GM19193 (cell line): ENCODE measurements around the gene PKD2.

ENCODE experiments used
- POLR2A ChIP-seq: IDR thresholded peaks from 4 replicates; pipeline ENCODE4 v1.6.1; 2011; ENCODE audit not compliant: insufficient read depth, insufficient read length; ENCODE audit errors: extremely low read depth

Gene PKD2

GRCh38 chr4:88037936-88038335 lies 30.5 kb downstream of the PKD2 start:
- no peak for TF ChIP-seq POLR2A

DNA sequence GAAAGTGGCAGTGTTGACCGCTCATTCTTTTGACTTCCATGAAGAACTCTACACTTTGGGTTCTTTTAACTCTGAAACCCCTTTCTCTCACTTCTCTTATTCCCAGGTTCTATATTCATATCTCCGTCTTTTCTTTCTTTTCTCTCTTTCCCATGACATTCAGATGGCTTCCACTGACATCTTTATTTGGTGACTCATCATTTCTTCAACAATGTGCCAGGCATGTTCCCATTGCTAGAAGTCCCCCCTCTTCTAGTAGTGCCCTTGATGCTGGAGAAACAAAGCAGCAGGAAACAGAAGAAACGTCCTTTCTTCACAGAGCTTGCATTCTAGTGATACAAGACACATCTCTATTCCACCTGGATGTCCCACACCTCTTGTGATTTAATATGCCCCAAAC lies 33.3 kb downstream of the PKD2 start:
- TF ChIP-seq POLR2A, result no peak

DNA sequence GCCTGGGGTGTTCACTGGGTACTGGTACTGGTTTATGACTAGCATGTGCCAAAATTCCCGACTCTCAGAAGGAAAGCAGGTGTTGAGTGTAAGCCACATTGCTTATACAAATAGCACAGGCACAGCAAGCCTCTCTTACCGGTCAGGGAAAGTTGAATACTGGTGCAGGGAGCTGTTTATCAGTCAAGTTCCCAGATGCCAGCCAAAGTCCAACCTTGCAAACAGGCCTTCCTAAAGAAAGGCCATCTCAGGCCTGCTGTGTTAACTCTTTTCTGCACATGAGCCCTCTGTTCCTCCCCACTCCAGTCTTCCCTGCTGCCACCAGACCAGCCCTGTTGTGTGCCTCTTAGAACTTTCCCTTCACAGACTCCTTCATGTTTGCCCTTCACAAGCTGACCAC lies 34.2 kb downstream of the PKD2 start:
- TF ChIP-seq POLR2A, result no peak

GRCh38 chr4:88043001-88043400 lies 35.6 kb downstream of the PKD2 start:
- no peak for TF ChIP-seq POLR2A

GRCh38 chr4:88043586-88044340 lies 36.3 kb downstream of the PKD2 start:
- TF ChIP-seq POLR2A, result no peak

- no peak for TF ChIP-seq POLR2A
Measured at GRCh38 chr4:88045021-88045420, 37.6 kb downstream of the PKD2 start.

- TF ChIP-seq POLR2A, result no peak
Measured at GRCh38 chr4:88054229-88054628, 46.8 kb downstream of the PKD2 start.

- TF ChIP-seq POLR2A, result no peak
Measured at GRCh38 chr4:88054901-88055300, 47.5 kb downstream of the PKD2 start.

- no peak for TF ChIP-seq POLR2A
Measured at GRCh38 chr4:88058295-88058694, 50.9 kb downstream of the PKD2 start.

GRCh38 chr4:88059766-88060165 lies 52.3 kb downstream of the PKD2 start:
- TF ChIP-seq POLR2A, result no peak

GRCh38 chr4:88060431-88060830 lies 53.0 kb downstream of the PKD2 start:
- TF ChIP-seq POLR2A, result no peak

DNA sequence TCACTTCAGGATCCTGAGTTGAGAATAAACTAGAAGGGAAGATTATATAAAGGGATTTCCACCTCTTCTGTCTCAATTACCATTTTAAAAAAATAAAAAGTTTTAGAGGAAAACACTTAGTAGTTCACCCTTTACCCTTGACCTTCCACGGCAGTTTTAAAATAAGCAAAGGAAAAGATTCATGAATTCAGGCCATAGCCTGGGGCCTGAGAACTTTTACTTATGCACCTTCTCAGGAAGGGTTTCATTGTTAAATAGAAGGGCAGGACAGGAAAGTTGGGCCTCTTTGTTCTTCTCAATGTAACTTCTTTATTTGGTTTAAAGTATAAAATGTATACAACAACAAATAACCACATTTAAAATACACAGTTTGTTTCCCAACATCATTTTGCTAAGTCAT lies 54.9 kb downstream of the PKD2 start:
- TF ChIP-seq POLR2A, result no peak

GRCh38 chr4:88062843-88063242 lies 55.4 kb downstream of the PKD2 start:
- no peak for TF ChIP-seq POLR2A

GRCh38 chr4:88063634-88064296 lies 56.3 kb downstream of the PKD2 start:
- no peak for TF ChIP-seq POLR2A

DNA sequence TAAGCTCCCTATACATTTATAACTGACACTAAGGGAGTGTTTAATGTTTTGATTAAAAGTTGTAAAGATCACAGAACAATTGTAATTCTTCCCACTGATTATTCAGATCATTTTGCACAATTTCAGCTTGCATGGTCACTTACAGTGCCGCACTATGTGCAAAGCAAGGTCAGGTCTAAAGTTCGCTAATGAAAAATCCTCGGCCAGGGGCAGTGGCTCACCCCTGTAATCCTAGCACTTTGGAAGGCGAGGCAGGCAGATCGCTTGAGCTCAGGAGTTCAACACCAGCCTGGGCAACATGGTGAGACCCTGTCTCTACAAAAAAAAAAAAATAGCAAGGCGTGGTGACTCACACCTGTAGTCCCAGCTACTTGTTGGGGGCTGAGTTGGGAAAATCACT lies 57.0 kb downstream of the PKD2 start:
- TF ChIP-seq POLR2A, result no peak

- TF ChIP-seq POLR2A, result no peak
Measured at GRCh38 chr4:88070031-88070430, 62.6 kb downstream of the PKD2 start.
